ENCODE data around the gene RNF114.

DNA sequence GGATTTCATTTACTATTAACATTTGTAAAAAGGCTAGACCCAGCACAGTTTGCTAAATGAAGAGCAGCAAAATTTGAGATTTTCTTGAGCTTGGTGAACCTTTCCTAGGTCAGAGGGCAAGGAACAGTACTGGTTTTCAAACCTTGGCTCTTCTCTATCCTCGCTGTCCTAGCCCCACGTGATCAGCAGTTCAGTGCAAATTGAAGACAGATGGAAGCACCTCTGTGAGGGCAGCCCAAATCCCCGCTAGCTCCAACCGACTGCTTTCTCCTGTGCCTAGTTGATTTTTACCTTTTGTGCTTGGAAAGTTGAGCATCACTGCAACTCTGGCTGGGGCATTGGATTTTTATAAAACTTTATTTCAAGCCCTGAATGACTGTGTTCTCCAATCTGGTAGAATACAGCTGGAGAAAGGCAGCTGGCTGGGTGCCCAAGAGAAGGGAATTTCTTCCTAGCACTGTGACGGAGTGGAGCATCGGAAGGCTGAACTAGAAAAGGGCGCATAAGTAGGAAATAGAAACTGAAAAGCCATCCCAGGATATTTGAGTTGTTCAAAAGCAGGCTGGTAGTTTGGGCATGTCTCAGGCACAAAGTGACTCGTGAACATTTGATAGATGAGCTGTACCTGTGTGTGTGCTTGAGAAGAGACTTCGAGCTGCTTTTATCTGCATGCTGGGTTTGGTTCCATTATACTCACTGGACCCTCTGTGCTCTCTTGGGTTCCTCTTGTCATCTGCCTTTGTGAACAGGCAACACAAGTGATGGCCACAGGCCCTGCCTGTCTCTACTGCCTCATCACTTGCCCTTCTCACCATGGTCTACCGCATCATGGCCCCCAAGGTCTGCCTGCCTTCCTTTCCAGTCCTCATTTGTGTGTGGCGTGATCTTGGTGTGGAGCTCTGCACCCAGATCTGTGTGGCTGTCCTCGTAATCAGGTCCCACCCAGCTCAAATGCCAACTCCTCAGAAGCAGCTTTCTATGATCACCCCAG lies 2.3 kb downstream of the RNF114 start:
- TF ChIP-seq, protein P1, sequence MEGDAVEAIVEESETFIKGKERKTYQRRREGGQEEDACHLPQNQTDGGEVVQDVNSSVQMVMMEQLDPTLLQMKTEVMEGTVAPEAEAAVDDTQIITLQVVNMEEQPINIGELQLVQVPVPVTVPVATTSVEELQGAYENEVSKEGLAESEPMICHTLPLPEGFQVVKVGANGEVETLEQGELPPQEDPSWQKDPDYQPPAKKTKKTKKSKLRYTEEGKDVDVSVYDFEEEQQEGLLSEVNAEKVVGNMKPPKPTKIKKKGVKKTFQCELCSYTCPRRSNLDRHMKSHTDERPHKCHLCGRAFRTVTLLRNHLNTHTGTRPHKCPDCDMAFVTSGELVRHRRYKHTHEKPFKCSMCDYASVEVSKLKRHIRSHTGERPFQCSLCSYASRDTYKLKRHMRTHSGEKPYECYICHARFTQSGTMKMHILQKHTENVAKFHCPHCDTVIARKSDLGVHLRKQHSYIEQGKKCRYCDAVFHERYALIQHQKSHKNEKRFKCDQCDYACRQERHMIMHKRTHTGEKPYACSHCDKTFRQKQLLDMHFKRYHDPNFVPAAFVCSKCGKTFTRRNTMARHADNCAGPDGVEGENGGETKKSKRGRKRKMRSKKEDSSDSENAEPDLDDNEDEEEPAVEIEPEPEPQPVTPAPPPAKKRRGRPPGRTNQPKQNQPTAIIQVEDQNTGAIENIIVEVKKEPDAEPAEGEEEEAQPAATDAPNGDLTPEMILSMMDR (IDR thresholded peaks at IDR 0.05) = no peak
- no peak for TF ChIP-seq POLR2A (IDR thresholded peaks at IDR 0.05)
